Retinal pigment epithelial cell (primary cell): Measurements from ENCODE around the gene ARHGAP18.

Experiments
- DNase-seq: peaks from one replicate; pipeline ENCODE4 v3.0.0-alpha.2; 2010; ENCODE audit warnings: low read depth
- H3K4me3 ChIP-seq: 2 replicates; pipeline ENCODE4 v1.5.1; 2011; ENCODE audit warnings: mild to moderate bottlenecking, low read length, control low read depth, moderate library complexity
- TF ChIP-seq, protein P1 (sequence below): conservative IDR thresholded peaks from 2 replicates; pipeline ENCODE4 v1.5.1; 2011; ENCODE audit warnings: low read depth, low read length, control low read depth, inconsistent platforms

Gene ARHGAP18

DNA sequence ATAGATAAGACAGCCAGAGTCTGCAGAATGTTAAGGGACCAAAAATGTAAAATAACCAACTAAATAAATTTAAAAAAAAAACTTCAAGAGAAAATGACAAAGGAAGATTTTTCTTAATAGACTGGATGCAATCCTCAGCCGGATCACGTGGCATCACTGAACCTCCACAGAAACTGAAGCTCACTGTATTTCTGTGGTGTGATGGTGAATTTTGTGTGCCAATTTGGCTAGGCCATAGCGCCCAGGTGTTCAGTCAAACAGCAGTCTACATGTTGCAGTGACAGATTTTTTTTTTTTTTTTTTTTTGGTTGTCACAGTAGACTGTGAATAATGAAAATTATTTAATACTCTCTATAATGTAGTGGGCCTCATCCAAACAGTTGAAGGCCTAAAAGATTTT is 95.5 kb downstream of the ARHGAP18 start:
- no peak overlapping the region for H3K4me3 ChIP-seq
- TF ChIP-seq, protein P1, sequence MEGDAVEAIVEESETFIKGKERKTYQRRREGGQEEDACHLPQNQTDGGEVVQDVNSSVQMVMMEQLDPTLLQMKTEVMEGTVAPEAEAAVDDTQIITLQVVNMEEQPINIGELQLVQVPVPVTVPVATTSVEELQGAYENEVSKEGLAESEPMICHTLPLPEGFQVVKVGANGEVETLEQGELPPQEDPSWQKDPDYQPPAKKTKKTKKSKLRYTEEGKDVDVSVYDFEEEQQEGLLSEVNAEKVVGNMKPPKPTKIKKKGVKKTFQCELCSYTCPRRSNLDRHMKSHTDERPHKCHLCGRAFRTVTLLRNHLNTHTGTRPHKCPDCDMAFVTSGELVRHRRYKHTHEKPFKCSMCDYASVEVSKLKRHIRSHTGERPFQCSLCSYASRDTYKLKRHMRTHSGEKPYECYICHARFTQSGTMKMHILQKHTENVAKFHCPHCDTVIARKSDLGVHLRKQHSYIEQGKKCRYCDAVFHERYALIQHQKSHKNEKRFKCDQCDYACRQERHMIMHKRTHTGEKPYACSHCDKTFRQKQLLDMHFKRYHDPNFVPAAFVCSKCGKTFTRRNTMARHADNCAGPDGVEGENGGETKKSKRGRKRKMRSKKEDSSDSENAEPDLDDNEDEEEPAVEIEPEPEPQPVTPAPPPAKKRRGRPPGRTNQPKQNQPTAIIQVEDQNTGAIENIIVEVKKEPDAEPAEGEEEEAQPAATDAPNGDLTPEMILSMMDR, result no peak
- no peak for DNase-seq

DNA sequence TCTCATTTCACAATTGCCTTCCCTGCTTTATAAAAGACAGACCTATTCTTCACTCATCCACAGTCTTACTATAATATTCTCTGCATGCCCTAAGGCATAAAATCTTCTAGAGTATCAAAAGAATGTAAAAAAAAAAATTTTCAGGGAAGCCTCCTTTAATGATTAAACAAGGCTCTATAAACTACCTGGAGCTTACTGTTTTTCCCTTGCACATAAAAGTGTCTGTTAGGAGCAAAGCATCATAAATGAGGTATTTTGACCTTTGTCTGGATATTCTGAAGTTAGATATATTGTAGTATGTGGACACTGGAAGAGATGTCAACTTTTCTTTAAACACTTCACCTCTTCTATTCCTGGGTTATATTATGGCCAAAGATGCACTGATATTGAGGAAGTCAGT is 97.5 kb downstream of the ARHGAP18 start:
- TF ChIP-seq, protein P1, result no peak
- H3K4me3 ChIP-seq, result no peak overlapping the region
- DNase-seq, result no peak

DNA sequence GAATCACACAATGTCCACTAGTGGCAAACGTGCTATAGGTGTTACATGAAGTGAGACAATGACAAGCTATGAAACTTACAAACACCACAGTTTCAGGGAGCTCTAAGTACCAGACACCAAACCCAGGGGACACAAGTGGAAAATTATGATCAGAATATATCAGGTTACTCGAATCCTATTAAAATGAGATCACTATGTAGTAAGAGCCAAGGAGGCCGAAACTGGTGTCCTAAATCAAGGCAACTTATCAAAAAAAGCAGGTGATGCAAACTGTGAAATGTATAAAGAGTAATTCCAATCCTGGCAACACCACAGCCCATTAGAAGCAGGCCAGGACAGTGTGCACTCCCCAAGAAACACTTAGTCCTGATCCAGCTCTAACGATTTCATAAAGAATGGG is 100.3 kb downstream of the ARHGAP18 start:
- H3K4me3 ChIP-seq, result no peak overlapping the region
- DNase-seq, result no peak
- TF ChIP-seq, protein P1, result no peak

DNA sequence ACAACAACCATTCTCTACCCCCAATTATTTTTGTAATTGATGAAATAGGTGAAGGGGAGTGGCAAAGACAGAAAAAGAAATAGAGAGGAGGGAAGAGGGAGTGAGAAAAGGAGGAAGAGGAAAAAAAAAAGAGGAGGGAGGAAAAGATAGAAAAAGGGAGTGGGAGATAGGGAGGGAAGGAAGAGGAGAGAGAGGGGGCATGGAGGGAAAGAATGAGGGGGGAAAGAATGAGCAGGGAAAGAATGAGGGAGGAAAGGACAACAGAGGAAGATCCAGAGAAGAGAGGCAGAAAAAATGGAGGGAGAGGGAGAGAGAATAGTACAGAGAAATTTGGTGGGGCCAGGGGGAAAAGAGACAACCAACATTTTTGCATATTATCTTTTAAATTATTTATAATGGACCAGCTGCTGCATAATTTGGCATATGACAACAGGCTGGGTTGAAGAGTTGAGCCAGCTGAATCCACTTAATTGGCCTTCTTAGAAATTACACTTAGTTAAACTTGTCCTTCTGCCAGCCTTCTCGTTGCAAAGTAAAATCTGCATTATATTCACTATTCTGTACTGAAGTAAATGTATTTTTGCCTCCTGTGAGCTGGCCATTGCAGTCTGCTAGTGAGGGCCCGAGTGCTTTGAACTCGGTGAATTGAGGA is 101.0 kb downstream of the ARHGAP18 start:
- no peak for DNase-seq
- H3K4me3 ChIP-seq, result no peak overlapping the region
- TF ChIP-seq, protein P1, result no peak

DNA sequence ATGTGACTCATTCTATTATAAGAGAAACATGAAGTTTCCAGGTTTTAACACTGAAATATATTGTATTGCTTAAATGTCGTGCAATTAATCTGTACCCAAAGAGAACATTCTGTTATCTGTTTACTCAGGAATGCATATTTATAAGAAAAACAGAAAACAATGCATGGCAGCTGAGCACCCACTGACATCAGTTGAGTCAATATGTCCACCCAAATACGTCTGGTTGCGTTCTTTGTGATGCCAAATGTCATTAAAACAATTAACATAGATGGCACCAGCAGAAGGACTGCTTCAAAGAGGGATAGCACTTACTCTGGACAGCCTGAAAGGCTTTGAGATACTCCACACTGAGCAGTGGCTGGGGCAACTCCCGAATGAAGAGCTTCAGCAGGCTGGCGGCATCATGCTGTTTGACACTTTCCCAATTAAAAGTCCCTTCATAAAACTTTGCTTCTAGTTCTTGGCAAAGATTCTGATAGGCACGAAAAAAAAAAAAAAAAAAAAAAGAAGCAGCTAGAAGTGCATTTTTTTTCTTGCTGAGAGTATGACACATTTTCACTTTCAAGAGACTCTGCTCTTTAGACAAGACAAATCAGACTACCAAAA is 102.3 kb downstream of the ARHGAP18 start:
- DNase-seq, result no peak
- TF ChIP-seq, protein P1, result no peak
- H3K4me3 ChIP-seq, result no peak overlapping the region

DNA sequence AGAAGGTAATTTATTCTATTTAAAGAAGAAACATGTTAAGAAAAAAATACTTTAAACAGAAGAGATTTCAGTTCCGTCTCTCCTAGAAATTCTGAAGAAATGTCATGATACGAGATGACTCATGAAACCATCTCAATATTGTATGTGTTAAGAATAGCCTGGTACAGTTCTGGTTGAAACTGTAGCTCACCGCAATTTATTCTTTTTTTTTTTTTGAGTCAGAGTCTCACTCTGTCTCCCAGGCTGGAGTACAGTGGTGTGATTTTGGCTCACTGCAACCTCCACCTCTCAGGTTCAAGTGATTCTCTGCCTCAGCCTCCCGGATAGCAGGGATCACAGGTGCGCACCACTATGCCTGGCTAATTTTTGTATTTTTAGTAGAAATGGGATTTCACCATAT is 103.3 kb downstream of the ARHGAP18 start:
- no peak for DNase-seq
- TF ChIP-seq, protein P1, result no peak
- H3K4me3 ChIP-seq, result no peak overlapping the region

DNA sequence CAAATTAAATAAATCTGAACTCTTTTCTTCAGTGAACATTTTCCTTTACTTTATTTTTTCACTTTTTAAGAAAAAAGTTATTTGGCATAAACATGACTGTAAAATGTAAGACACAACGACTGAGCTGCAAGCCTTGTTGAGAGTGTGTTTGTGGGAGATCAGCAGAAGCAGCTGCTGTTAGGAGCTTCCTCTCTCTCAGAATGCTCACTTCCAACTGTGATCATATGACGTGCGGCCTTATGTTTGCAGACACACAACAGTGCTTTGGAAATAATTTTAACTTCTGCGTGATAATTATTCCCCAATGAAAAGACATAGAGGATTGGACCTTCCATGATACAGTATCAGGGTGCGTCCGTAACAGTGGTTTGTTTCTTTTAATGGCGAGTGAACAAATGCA is 104.0 kb downstream of the ARHGAP18 start:
- no peak for DNase-seq
- no peak overlapping the region for H3K4me3 ChIP-seq
- TF ChIP-seq, protein P1, result no peak
